HEK293T (cell line): ENCODE measurements around the gene OR13C3.
"Not testable (repeated sequence)": the region's sequence is repeated elsewhere in the genome, so short reads cannot be mapped to it uniquely, and the experiment has no call there.

ENCODE experiments used
- CTCF ChIA-PET: fragments of 350-600 bp; formaldehyde crosslinking; extraction: SDS; loops from one replicate; lab custom pipeline; 2021; ENCODE audit warnings: antibody characterized with exemption, inconsistent platforms; lab: Yijun Ruan, JAX
- POLR2A ChIA-PET: fragments of 350-600 bp; formaldehyde crosslinking; extraction: SDS; loops from one replicate; lab custom pipeline; 2020; ENCODE audit warnings: antibody characterized with exemption, inconsistent platforms; lab: Yijun Ruan, JAX
- DNase-seq: peaks from one replicate; pipeline ENCODE4 v3.0.0; 2012; ENCODE audit warnings: mixed read lengths; ENCODE audit errors: extremely low spot score
- ARNT ChIP-seq: fragments of 450-650 bp; IDR thresholded peaks from 2 replicates; pipeline ENCODE4 v1.6.1; 2017; ENCODE audit warnings: mild to moderate bottlenecking
- BHLHE40 ChIP-seq: fragments of 450-650 bp; IDR thresholded peaks from 2 replicates; pipeline ENCODE4 v1.6.1; 2016; ENCODE audit warnings: mild to moderate bottlenecking, moderate library complexity, borderline replicate concordance
- CTBP1 ChIP-seq: fragments of 450-650 bp; IDR thresholded peaks from 2 replicates; pipeline ENCODE4 v1.6.1; 2016; ENCODE audit warnings: borderline replicate concordance
- ELF4 ChIP-seq: fragments of 450-650 bp; IDR thresholded peaks from 2 replicates; pipeline ENCODE4 v1.6.1; 2017; ENCODE audit warnings: antibody characterized with exemption
- FOXA1 ChIP-seq: fragments of 450-650 bp; IDR thresholded peaks from 2 replicates; pipeline ENCODE4 v1.6.1; 2016; ENCODE audit warnings: mild to moderate bottlenecking
- FOXK2 ChIP-seq: fragments of 450-650 bp; IDR thresholded peaks from 2 replicates; pipeline ENCODE4 v1.6.1; 2016; ENCODE audit warnings: mild to moderate bottlenecking
- FOXM1 ChIP-seq: fragments of 450-650 bp; IDR thresholded peaks from 2 replicates; pipeline ENCODE4 v1.6.1; 2017; ENCODE audit warnings: mild to moderate bottlenecking, borderline replicate concordance
- HDGF ChIP-seq: fragments of 450-650 bp; IDR thresholded peaks from 2 replicates; pipeline ENCODE4 v1.6.1; 2017; ENCODE audit warnings: antibody characterized with exemption, borderline replicate concordance
- L3MBTL2 ChIP-seq: fragments of 450-650 bp; conservative IDR thresholded peaks from 2 replicates; pipeline ENCODE4 v1.6.1; 2016; ENCODE audit warnings: mild to moderate bottlenecking
- LEF1 ChIP-seq: fragments of 450-650 bp; IDR thresholded peaks from 2 replicates; pipeline ENCODE4 v1.6.1; 2017; ENCODE audit warnings: mild to moderate bottlenecking, borderline replicate concordance
- NFRKB ChIP-seq: fragments of 450-650 bp; IDR thresholded peaks from 2 replicates; pipeline ENCODE4 v1.6.1; 2016; ENCODE audit warnings: mild to moderate bottlenecking, moderate library complexity
- SP1 ChIP-seq: fragments of 450-650 bp; IDR thresholded peaks from 2 replicates; pipeline ENCODE4 v1.6.1; 2017
- SUZ12 ChIP-seq: fragments of 450-650 bp; IDR thresholded peaks from 2 replicates; pipeline ENCODE4 v1.6.1; 2016; ENCODE audit warnings: mild to moderate bottlenecking
- TARDBP ChIP-seq: fragments of 450-650 bp; IDR thresholded peaks from 2 replicates; pipeline ENCODE4 v1.6.1; 2016
- ZNF384 ChIP-seq: fragments of 450-650 bp; IDR thresholded peaks from 2 replicates; pipeline ENCODE4 v1.6.1; 2016
- TF ChIP-seq, protein P1 (sequence below): fragments of 450-650 bp; IDR thresholded peaks from 2 replicates; pipeline ENCODE4 v1.6.1; 2016

OR13C3 gene

DNA sequence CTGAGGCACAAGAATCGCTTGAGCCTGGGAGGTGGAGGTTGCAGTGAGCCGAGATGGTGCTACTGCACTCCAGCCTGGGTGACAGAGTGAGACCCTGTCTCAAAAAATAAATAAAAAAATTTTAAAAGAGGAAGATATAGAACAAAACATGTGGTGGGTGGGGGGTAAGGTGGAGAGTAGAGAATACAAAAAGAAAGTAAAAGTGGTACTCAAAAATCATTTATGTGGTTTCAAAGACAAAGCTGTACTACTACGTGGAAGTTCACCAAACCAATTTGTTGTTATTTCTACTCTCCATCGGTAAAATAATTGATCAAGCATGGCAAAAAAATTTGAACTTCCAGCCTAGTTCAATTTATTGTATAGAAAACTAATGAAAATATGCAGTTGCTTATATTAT lies 8.0 kb upstream of the OR13C3 start:
- DNase-seq = no peak
- CTCF ChIA-PET = no interaction called here
- TF ChIP-seq CTBP1 (no peak), HDGF (no peak), SP1 (no peak), ZNF384 (no peak), FOXM1 (no peak), BHLHE40 (no peak), LEF1 (no peak), L3MBTL2 (no peak), TARDBP (no peak), FOXK2 (no peak), SUZ12 (no peak), FOXA1 (no peak), ARNT (no peak)
- POLR2A ChIA-PET = no interaction called here

DNA sequence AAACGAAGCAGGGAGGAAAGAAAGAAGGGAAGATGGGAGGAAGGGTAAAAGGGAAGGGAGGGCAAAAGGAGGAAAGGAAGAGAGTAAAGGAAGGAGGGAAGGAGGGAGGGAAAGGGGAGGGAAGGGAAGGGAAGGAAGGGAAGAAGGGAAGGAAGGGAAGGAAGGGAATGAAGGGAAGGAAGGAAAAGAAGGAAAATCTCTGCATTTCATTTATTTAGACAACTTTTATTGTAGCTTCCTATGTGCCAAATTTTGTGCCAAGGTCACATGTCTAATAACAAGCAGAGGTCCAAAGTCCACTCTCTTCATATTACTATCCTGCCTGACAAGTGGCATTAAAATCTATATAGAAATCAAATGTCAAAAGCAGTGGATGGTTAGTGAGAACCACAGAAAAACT lies 2.6 kb upstream of the OR13C3 start:
- ChIA-PET CTCF (no interaction called here), POLR2A (no interaction called here)
- no peak for DNase-seq
- TF ChIP-seq NFRKB (no peak), SUZ12 (no peak), ELF4 (no peak), FOXK2 (no peak), BHLHE40 (no peak), ARNT (no peak), SP1 (no peak), FOXA1 (no peak), CTBP1 (no peak), L3MBTL2 (no peak), LEF1 (no peak)

DNA sequence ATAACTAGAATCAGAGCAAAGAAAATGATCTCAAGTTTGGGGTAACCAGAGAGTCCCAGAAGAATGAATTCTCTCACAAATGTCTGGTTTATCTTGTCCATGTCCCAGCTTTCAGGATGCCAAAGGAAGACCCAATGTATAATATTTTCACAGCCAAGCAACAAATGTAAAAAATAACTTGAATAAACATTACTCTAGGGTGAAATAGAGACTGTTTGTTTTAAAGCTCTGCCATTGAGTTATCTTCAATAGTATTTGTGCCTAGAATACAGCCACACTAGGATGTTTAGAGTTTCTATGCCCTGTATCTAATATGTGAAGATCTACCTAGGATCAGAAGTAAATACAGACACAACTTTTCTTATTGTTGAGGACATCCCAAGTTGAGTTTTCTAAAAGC lies 9.5 kb downstream of the OR13C3 start, which contains the start of gene OR13C4:
OR13C4 (minus strand) TSS at position 101 of the 400 bp plus-strand sequence; CDS start at position 101, 0 bp downstream.
- TF ChIP-seq CTBP1 (no peak), HDGF (no peak), TARDBP (no peak), FOXA1 (no peak)
- no peak for DNase-seq
- CTCF ChIA-PET = no interaction called here
- POLR2A ChIA-PET = no interaction called here

DNA sequence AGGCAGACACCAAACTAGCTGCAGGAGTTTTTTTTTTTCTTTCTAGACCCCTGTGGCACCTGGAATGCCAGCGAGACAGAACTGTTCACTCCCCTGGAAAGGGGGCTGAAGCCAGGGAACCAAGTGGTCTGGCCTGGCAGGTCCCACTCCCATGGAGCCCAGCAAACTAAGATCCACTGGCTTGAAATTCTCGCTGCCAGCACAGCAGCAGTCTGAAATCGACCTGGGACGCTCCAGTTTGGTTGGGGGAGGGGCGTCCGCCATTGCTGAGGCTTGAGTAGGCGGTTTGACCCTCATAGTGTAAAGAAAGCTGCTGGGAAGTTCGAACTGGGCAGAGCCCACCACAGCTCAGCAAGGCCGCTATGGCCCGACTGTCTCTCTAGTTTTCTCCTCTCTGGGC lies 16.4 kb downstream of the OR13C3 start:
- DNase-seq, POLR2A ChIA-PET, CTCF ChIA-PET: not testable (repeated sequence)

DNA sequence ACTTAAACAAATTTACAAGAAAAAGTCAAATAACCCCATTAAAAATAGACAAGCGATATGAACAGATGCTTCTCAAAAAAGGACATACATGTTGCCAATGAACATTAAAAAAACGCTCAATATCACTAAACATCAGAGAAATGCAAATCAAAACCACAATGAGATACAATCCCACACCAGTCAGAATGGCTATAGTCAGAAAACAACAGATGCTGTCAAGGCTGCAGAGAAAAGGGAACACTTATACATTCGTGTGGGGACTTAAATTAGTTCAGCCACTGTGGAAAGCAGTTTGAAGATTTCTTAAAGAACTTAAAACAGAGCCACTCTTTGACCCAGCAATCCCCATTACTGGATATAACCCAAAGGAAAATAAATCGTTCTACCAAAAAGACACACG lies 21.8 kb downstream of the OR13C3 start:
- CTCF ChIA-PET = no interaction called here
- no peak for TF ChIP-seq HDGF
- POLR2A ChIA-PET = no interaction called here
- no peak for DNase-seq

DNA sequence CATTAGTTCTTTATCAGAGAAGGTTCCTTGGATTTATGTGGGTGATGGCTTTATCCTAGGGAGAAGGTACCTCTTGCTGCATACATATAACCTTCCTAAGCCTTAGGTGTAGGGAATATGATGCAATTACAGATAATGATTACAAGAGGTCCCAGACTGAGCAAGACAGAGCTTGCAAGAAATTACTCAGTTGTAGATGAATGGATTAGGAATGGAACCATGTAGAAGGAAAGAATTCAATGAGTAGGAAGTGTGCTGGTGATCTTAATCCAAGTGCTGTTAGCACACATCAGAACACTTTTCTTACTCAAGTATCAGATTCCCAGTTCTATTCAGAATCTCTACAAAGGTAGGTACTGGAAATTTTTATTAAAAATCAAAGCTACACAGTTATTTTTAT lies 30.1 kb downstream of the OR13C3 start:
- POLR2A ChIA-PET = no interaction called here
- CTCF ChIA-PET = no interaction called here

DNA sequence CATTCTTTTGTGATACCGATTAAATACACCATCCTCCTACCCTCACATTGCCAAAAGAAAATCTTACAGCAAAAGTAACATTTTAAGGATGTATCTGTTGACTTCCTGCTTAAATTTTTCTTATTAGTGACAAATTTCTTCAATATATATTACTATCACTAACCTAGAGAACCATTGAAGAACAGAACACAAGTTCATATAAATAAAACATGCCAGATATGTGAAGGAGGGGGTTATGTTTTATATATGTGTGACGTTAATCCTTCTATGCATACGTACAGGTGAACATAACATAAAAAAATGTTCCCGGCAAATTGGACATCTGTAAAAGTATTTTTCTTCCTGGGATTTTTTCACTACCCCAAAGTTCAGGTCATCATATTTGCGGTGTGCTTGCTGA lies 32.7 kb downstream of the OR13C3 start, which contains the start of gene OR13F1:
OR13F1 (plus strand) TSS at position 301 of the 400 bp plus-strand sequence; CDS start at position 301, 0 bp downstream.
- no peak for DNase-seq
- ChIA-PET CTCF (no interaction called here), POLR2A (no interaction called here)
- TF ChIP-seq LEF1 (no peak), ELF4 (no peak), CTBP1 (no peak), L3MBTL2 (no peak), BHLHE40 (no peak), FOXK2 (no peak), HDGF (no peak), TARDBP (no peak), ZNF384 (no peak), FOXM1 (no peak)
- TF ChIP-seq, protein P1, sequence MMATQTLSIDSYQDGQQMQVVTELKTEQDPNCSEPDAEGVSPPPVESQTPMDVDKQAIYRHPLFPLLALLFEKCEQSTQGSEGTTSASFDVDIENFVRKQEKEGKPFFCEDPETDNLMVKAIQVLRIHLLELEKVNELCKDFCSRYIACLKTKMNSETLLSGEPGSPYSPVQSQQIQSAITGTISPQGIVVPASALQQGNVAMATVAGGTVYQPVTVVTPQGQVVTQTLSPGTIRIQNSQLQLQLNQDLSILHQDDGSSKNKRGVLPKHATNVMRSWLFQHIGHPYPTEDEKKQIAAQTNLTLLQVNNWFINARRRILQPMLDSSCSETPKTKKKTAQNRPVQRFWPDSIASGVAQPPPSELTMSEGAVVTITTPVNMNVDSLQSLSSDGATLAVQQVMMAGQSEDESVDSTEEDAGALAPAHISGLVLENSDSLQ = no peak

More for the DNA sequence above, 30.1 kb downstream of the OR13C3 start:
- no peak for DNase-seq
- TF ChIP-seq ARNT (no peak), TARDBP (no peak), CTBP1 (no peak), SUZ12 (no peak), L3MBTL2 (no peak)

DNA sequence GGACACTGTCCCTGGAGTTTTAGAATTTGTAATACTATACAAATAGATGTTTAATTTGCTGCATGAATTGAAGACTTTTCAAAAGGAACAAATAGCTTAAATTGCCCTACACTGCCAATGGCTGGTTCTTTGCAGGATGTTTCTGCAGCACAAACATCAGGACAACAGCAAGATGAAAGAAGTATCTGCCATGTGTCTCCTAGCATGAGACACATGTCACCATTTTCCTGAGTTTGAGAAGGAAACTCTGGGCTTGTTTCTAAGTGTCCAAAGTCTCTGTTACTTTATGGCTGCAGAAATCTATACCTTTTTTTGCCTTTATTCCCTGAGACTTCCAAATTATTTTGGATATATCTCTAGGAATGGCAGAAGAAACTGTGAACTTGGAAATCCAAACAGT lies 33.2 kb downstream of the OR13C3 start:
- POLR2A ChIA-PET = no interaction called here
- CTCF ChIA-PET = no interaction called here
- TF ChIP-seq, protein P1 = no peak
- TF ChIP-seq SUZ12 (no peak), FOXK2 (no peak), BHLHE40 (no peak), NFRKB (no peak), ELF4 (no peak), HDGF (no peak), FOXA1 (no peak), LEF1 (no peak), TARDBP (no peak), FOXM1 (no peak), ARNT (no peak), SP1 (no peak), L3MBTL2 (no peak), CTBP1 (no peak), ZNF384 (no peak)
- no peak for DNase-seq
